DMS114 treated with DMSO at 0.1 percent for 48 hours (cell line): ENCODE results near the gene RIMS1.

Source experiments
- DNase-seq: peaks from one replicate; lab custom pipeline; 2025; ENCODE audit not compliant: unreplicated experiment; lab: John Stamatoyannopoulos, UW

Gene RIMS1

DNA sequence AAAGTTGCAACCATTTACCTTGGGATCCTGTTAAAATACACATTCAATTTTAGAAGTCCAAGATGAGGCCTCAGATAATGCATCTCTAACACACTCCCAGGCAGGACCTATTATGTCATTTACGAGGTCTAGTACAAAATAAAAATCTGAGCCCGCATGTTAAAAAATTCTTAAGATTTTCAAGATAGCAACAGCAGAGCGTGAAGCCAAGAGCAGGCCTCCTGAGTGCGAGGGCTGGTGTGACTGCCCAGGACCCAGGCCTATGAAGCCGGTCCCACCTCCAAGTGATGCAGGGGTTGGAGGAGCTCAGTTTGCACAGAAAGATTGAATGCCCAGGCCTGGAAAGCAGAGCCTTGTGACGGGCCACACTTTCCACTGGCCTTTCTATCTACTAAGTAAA, 524.4 kb downstream of the RIMS1 start:
- DNase-seq, result no peak

GRCh38 chr6:72411872-72412708, 525.7 kb downstream of the RIMS1 start:
- peak; percentile 28 for DNase-seq

- DNase-seq, result no peak
These were observed 526.3 kb downstream of the RIMS1 start for GRCh38 chr6:72412709-72413044.

DNA sequence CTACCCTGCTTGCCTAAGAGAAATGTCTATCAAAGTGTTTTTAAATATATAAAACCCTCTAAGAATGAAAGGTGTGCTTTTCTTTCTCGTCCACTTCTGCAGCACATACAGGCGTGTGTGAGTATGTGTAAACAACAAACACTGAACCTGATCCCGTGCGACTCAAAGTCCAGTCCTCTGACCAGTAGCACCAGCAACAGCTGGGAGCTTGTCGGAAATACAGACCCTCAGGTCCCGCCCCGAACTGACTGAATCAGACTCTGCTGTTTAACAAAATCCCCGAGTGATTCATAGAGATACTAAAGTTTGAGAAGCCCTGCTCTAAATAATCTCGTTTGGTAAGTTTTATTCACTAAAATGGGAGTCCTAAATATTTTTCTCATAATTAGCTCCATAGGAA, 527.5 kb downstream of the RIMS1 start:
- DNase-seq, result no peak

DNA sequence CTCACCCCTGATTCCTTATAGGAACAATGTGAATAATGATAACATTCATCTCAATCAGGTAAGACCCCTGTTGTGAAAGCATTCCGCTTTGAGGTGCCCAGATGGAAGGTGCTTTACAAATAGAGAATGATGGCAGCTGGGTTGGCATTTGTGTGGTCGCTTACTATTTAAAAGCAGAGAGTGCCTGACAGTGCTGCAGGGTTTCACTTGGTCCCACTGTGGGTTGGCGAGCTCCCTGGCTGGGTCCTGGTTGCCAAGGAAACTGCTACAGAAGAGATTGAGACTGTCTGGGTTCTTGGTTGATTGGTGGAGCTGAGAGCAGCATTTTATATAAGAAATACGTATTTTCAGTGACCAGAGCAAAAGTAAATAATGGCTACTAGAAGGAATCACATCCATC, 528.3 kb downstream of the RIMS1 start:
- DNase-seq, result no peak

DNA sequence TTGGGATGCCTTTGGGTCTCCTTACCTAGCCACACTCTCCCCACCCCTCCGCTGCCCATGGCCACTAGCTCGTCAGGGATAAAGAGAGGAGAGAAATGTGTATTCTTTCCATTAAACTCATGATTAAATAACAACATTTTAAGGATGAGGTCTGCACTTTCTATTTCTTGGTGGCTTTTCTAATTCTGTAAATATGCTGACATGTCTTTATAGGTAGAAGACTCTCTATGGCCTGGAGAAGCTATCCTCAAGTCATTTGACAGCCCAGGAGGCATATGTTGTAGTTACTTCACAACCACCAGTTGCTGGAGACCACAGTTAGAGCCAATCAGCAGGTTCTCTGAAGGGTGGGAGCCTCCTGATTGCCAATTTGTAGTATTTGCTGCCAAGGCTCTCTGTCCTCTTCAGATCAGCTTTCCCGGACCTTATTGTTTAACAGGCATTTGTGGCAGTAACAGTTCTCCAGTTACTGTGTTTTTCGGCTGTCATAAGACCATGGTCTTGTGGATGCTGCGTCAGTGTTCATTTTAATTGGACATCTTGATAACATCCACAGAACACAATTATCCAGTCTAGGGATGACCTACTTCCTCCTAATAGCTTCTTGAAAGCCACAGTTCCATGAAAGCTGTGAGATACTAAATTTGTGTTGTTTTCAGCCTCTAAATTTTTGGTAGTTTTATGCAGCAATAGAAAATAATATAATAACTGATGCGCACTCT, 530.6 kb downstream of the RIMS1 start:
- DNase-seq, result no peak

GRCh38 chr6:72417759-72418158, 531.4 kb downstream of the RIMS1 start:
- no peak for DNase-seq

- no peak for DNase-seq
These were observed 532.1 kb downstream of the RIMS1 start for GRCh38 chr6:72418495-72418894.

DNA sequence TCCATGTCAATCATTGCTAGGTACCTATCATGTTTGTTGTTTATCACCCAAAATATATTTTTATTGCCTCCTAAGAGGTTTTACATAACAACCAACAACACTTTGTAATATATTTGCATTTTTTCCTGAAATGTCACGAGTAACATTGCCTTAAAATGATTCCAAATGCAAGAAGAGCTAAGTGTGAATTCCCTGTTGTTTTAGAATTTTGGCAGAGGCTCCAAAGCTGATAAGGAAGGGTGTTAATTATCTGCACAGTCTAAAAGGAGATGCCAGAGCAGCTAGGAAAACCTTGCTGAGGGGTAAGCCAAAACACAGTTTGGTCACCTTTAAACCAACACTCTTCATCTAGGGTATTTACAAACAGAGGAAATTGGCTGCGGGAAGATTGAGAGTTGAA, 533.6 kb downstream of the RIMS1 start:
- DNase-seq, result no peak

DNA sequence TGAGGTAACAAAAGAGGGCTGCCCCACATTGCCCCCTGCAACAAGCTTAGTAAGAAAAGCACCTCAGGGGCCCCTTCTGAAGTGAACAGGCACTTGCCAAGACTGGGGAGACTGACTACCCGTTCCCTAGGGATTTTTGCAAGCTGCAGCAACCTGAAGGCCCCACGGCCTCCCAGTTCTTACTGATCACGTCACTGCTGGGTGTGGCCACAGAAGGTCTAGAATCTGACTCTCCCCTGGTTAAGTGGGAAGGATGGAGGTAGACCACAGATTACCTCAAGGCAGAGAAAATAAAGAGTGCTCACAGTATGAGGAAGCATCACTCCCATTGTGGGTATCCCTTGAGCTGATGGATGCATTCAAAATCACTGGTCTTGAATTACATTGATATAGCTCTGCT, 534.1 kb downstream of the RIMS1 start:
- no peak for DNase-seq

DNA sequence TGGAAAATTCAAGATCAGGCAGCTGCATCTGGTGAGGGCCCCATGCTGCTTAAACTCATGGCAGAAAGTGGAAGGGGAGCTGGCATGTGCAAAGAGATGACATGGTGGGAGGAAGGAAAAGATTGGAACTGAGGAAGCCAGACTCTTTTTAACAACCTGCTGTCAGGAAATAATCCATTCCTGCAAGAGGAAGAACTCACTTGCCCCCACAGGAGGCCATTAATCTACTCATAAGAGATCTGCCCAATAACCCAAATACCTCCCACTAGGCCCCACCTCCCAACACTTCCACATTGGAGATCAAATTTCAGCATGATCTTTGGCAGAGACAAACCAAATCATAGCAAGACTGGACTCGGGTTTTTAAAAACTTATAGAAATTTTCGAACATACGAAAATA, 535.0 kb downstream of the RIMS1 start:
- no peak for DNase-seq

DNA sequence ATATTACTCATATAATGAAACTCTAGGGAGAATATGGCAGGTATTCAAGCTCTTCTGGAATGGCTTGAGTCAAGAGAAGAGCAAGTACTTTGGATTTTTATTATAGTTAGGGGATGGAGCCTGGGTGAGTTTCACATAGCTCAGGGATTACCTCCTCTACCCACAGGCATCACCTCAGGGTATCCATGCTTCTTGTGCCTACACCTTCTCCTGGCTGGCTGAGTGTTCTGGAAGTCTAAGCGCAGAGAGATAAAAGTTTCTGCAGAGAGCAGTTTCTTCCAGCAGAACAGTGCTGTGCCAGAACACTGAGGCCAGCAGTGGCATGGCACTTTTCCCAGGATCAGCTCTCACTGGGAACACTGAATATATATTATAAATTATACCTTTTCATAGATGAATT, 535.8 kb downstream of the RIMS1 start:
- no peak for DNase-seq

GRCh38 chr6:72424476-72424875, 538.1 kb downstream of the RIMS1 start:
- DNase-seq, result no peak

DNA sequence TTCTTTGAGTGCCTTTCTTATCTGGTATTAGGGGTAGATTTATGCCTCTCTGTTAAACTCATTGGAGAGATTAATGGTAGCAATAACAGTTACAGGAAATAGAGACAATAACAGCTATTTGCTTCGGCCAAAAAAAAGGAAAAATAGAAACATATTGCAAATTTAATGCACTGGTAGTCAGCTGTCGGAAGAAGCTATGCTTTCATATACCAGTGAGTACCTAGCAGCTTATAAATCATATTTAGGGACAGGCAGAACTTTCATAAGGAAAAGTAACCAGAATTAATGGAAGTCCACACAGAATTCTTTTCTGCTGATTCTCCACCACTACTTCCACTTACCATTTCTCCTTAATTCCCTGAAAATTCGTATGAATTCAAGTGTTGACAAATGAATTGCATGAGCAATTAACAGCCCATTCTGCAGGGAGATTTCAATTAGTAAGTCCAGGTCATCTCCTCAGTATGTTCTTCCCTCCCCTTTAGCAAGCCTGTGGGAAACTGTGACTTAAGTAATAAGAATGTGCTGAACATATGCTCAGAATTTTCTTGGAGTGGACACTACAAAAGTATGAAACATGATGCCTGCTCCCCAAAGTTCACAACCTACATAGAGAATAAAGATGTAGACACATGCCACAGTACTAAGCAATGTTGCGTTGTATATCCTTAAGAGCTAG, 538.8 kb downstream of the RIMS1 start:
- DNase-seq, result no peak

DNA sequence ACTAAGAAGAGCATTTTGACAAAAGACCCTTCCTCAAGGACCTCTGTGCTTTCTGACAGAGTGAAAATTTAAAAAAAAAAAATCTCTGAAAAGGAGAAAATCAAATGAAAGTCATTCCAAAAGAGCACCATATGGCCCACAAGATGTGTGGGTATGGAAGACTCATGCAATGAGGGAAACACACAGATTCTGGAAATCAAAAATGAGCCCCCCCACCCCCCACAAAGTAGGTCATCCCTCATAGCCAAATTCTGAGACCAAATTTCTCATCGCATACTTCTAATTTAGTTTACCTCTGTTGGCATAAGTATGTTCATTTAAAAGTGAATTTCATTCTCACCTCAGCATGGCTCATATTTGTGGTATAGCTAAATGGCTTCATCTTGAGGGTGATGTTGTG, 554.3 kb downstream of the RIMS1 start:
- no peak for DNase-seq

DNA sequence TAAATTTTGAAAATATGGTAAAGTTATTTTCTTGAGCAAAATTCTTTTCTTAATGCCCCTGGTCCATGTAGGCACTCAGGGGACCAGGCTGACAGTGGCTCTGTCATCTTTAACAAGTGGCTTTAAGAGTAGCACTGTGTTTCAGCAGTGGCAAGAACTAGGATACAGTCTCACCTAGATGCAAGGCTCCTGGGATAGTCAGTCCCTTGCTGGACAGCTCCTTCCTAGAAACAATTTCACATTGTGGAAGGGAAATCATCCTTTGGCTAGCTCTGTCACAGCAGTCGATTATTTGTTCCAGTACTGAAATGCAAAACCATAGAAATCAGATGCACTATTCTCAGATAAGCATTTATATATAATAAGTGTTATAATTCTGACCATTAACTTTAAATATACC, 560.1 kb downstream of the RIMS1 start:
- no peak for DNase-seq
